ENCODE results near the gene DAGLA.

DNA sequence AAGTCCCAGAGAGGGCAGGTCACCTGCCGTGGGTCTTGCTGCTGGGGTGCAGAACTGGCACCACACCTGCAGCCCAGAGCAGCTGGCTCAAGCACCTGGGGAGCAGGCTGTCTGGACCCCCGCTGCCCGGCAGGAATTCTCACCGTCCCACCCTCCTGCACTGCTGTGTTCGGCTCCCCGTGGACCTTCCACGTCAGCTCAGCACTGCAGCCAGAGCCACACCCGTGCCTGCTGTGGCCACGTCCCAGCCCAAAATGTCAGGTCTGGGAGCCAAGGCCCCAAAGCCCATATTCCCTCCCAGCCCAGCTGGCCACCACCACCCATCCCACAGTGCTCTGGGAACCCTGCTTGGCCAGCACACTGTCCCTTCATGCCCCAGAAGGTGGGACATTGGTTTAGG, 44.2 kb downstream of the DAGLA start:
- TF ChIP-seq MAX (CRISPR knock-in tag; IDR thresholded peaks at IDR 0.05) (no peak), SMAD4 (CRISPR knock-in tag; IDR thresholded peaks at IDR 0.05) (no peak), SP1 (CRISPR knock-in tag; conservative IDR thresholded peaks at IDR 0.05) (no peak), HMGXB4 (CRISPR knock-in tag; IDR thresholded peaks at IDR 0.05) (no peak), FOXJ3 (CRISPR knock-in tag; IDR thresholded peaks at IDR 0.05; ENCODE audit: borderline replicate concordance) (no peak), TEAD4 (CRISPR knock-in tag; IDR thresholded peaks at IDR 0.05) (no peak), NFYB (CRISPR knock-in tag; conservative IDR thresholded peaks at IDR 0.05; ENCODE audit: low read depth) (no peak), ARID4B (CRISPR knock-in tag; IDR thresholded peaks at IDR 0.05; ENCODE audit: borderline replicate concordance) (no peak), ATF6 (CRISPR knock-in tag; IDR thresholded peaks at IDR 0.05) (no peak), USF2 (CRISPR knock-in tag; IDR thresholded peaks at IDR 0.05) (no peak)
- TF ChIP-seq, protein P1, sequence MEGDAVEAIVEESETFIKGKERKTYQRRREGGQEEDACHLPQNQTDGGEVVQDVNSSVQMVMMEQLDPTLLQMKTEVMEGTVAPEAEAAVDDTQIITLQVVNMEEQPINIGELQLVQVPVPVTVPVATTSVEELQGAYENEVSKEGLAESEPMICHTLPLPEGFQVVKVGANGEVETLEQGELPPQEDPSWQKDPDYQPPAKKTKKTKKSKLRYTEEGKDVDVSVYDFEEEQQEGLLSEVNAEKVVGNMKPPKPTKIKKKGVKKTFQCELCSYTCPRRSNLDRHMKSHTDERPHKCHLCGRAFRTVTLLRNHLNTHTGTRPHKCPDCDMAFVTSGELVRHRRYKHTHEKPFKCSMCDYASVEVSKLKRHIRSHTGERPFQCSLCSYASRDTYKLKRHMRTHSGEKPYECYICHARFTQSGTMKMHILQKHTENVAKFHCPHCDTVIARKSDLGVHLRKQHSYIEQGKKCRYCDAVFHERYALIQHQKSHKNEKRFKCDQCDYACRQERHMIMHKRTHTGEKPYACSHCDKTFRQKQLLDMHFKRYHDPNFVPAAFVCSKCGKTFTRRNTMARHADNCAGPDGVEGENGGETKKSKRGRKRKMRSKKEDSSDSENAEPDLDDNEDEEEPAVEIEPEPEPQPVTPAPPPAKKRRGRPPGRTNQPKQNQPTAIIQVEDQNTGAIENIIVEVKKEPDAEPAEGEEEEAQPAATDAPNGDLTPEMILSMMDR (IDR thresholded peaks at IDR 0.05): no peak

All from WTC11 (cell line).